Left lung (tissue), 10 donors: ENCODE results near the gene KCNV2. TPM values are rescaled to one million over a fixed set of nuclear protein-coding genes. Genes with fewer than 3 reads are reported as not detected.
"Not testable (repeated sequence)": the region's sequence is repeated elsewhere in the genome, so short reads cannot be mapped to it uniquely, and the experiment has no call there.

Experiments used
- ATAC-seq: fragments of 200-7000 bp; cut with Tn5 transposase; one replicate; pipeline ENCODE4 v1.9.1; 2020; ENCODE audit warnings: moderate library complexity
- DNase-seq, 4 donors: peaks; one replicate each; pipeline ENCODE4 v3.0.0-alpha.2; 2013 to 2020
- H3K27ac ChIP-seq, 2 donors: fragments of 200-600 bp; sonication (generic) in 1 of 2; one replicate each; pipeline versions ENCODE4 v1.5.0 to v1.8.0; 2020 to 2021
- H3K27me3 ChIP-seq, 2 donors: fragments of 200-600 bp; sonication (generic) in 1 of 2; one replicate each; pipeline versions ENCODE4 v1.5.0 to v1.8.0; 2020 to 2021
- H3K36me3 ChIP-seq, 2 donors: fragments of 200-600 bp; sonication (generic) in 1 of 2; one replicate each; pipeline versions ENCODE4 v1.5.0 to v1.8.0; 2020 to 2021
- H3K4me1 ChIP-seq, 2 donors: fragments of 200-600 bp; one replicate each; pipeline ENCODE4 v1.8.0; 2021
- H3K4me3 ChIP-seq, 2 donors: fragments of 200-600 bp; sonication (generic) in 1 of 2; one replicate each; pipeline versions ENCODE4 v1.5.0 to v1.8.0; 2020 to 2021; ENCODE audit warnings: mild to moderate bottlenecking in 1 of 2
- H3K9me3 ChIP-seq, 2 donors: fragments of 200-600 bp; sonication (generic) in 1 of 2; one replicate each; pipeline versions ENCODE4 v1.5.0 to v1.8.0; 2020 to 2021
- CTCF ChIP-seq, 2 donors: fragments of 200-600 bp; sonication (generic) in 1 of 2; IDR thresholded peaks; one replicate each; pipeline versions ENCODE4 v1.5.0 to v1.8.0; 2021; ENCODE audit warnings: antibody characterized with exemption in 2 of 2
- intact Hi-C, 2 donors: fragments of 100-400 bp; cut with DNase I; formaldehyde crosslinking; loops; one replicate each; pipeline versions ENCODE4 v1.11.2 to v1.14.2; 2022
- polyA plus RNA-seq, 6 donors: library from polyadenylated mRNA; unstranded; fragments of 120-200 nt; gene quantifications; one replicate each; pipeline ENCODE4 v1.2.1, GENCODE V29; 2013; ENCODE audit not compliant: insufficient read length in 6 of 6
- total RNA-seq, 2 donors: library from RNA; stranded (reverse); fragmentation: NEBNext Ultra II Directional; extraction: Animal tissue kit (Norgen Biotek cat#: 25700); gene quantifications; one replicate each; pipeline ENCODE4 v1.2.1, GENCODE V29; 2021
- donor health status: DM: no; HTN: yes; CAD: no.
- donor health status: DM: no; HTN: no; CAD: no.

Gene KCNV2
- total and polyA plus RNA-seq, 8 donors, result 0.17 to 0.31 (median 0.25) TPM; not detected in 2

GRCh38 chr9:2700909-2701550, 16.3 kb upstream of the KCNV2 start:
- ATAC-seq (no peak), DNase-seq (no peak)
- Histone ChIP-seq H3K36me3 (no peaks in the 10 kb centered on the region), H3K4me1 (no peaks in the 10 kb centered on the region), H3K27ac (no peak overlapping the region), H3K4me3 (no peak overlapping the region), H3K9me3 (no peaks in the 10 kb centered on the region), H3K27me3 (no peaks in the 10 kb centered on the region)
- intact Hi-C loops, result no loop called here
- TF ChIP-seq CTCF (IDR thresholded peaks at IDR 0.05), result no peak

DNA sequence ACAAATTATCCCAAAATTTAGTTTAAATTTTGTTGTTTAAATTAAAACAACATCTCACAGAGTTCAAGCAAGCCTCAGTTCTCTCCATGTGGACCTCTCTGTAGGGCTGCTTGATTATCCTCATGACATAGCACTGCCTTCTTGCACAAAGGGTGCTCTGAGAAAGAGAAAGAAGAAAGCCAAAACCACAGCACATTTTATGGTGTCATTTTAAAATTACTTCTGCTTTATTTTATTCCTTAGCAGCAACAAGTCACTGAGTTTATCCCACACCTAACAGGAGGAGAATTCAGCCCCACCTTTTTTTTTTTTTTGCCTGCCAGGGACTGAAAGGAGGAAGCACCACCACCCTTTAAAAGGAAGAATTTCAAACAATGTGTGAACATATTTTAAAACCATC, 12.8 kb upstream of the KCNV2 start:
- H3K4me1 ChIP-seq, result no peaks in the 10 kb centered on the region
- H3K4me3 ChIP-seq, result no peak overlapping the region
- DNase-seq, result no peak
- no peaks in the 10 kb centered on the region for H3K36me3 ChIP-seq
- H3K9me3 ChIP-seq, result no peaks in the 10 kb centered on the region
- H3K27me3 ChIP-seq, result no peaks in the 10 kb centered on the region
- intact Hi-C loops, result no loop called here
- H3K27ac ChIP-seq, result no peak overlapping the region
- no peak for ATAC-seq
- TF ChIP-seq CTCF (IDR thresholded peaks at IDR 0.05), result no peak

DNA sequence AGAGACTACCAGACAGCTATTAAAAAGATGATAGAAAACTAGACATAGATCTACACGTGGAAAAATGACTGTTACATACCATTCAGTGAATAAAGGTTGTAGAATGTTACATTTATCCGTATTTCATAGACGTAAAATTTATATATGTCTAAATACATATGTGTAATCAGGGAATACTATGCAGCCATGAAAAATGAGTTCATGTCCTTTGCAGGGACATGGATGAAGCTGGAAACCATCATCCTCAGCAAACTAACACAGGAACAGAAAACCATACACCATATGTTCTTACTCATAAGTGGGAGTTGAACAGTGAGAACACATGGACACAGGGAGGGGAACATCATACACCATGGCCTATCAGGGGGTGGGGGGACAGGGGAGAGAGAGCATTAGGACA, 10.1 kb upstream of the KCNV2 start:
- H3K36me3 ChIP-seq, H3K27ac ChIP-seq, H3K27me3 ChIP-seq, DNase-seq, intact Hi-C loops, H3K4me3 ChIP-seq, H3K4me1 ChIP-seq, ATAC-seq, H3K9me3 ChIP-seq: not testable (repeated sequence)

- H3K4me1 ChIP-seq, result no peaks in the 10 kb centered on the region
- ATAC-seq (no peak), DNase-seq (no peak)
- no peaks in the 10 kb centered on the region for H3K9me3 ChIP-seq
- no peaks in the 10 kb centered on the region for H3K36me3 ChIP-seq
- H3K27ac ChIP-seq, result no peak overlapping the region
- no peak for TF ChIP-seq CTCF (IDR thresholded peaks at IDR 0.05)
- intact Hi-C loops, result no loop called here
- no peak overlapping the region for H3K4me3 ChIP-seq
- no peaks in the 10 kb centered on the region for H3K27me3 ChIP-seq
Measured at GRCh38 chr9:2709645-2710101, 7.6 kb upstream of the KCNV2 start.

DNA sequence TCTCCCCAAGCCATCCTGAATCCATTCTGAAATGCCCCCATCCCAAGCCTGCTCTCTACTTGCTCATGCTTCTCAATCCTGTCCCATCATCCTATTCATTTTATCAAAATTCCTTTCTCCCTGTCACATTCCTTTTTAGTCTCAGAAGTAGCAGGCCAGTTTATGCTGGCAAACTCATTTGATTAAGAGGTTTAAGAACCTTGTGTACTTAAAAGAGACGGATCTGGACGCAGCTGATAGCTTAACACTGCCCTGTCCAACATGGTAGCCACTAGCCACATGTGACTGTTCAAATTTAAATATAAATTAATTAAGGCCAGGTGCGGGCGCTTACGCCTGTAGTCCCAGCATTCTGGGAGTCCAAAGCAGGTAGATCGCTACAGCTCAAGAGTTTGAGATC, 5.6 kb upstream of the KCNV2 start:
- no peaks in the 10 kb centered on the region for H3K36me3 ChIP-seq
- H3K4me1 ChIP-seq, result no peaks in the 10 kb centered on the region
- DNase-seq, result no peak
- intact Hi-C loops, result no loop called here
- H3K9me3 ChIP-seq, result no peaks in the 10 kb centered on the region
- no peak overlapping the region for H3K4me3 ChIP-seq
- H3K27ac ChIP-seq, result no peak overlapping the region
- no peak for TF ChIP-seq CTCF (IDR thresholded peaks at IDR 0.05)
- no peak for ATAC-seq
- no peaks in the 10 kb centered on the region for H3K27me3 ChIP-seq
